ENCODE data around the gene WDR13.

- TF ChIP-seq EZH2 (IDR thresholded peaks at IDR 0.05) (no peak), POLR2AphosphoS5 (IDR thresholded peaks at IDR 0.05; ENCODE audit: borderline replicate concordance, low read depth, low read length) (no peak)
Observed at GRCh38 chrX:48617542-48618340, 20.4 kb downstream of the WDR13 start.
